Kidney epithelial cell (primary cell): ENCODE data around the gene CCT3. TPM values are rescaled to one million over a fixed set of nuclear protein-coding genes. Genes with fewer than 3 reads are reported as not detected.
"Not testable (repeated sequence)": the region's sequence is repeated elsewhere in the genome, so short reads cannot be mapped to it uniquely, and the experiment has no call there.

Experiments
- DNase-seq: peaks from one replicate; pipeline ENCODE4 v3.0.0-alpha.2; 2010; ENCODE audit warnings: low read depth
- H3K27me3 ChIP-seq: 2 replicates; pipeline ENCODE4 v1.6.0; 2011; ENCODE audit warnings: low read length; ENCODE audit not compliant: control insufficient read depth, insufficient read depth
- H3K36me3 ChIP-seq: 2 replicates; pipeline ENCODE4 v1.5.1; 2011; ENCODE audit warnings: low read length; ENCODE audit not compliant: control insufficient read depth, insufficient read depth
- H3K4me3 ChIP-seq: 2 replicates; pipeline ENCODE4 v1.5.1; 2011; ENCODE audit warnings: low read depth, mild to moderate bottlenecking, control low read depth, low read length
- total RNA-seq: library from RNA; depleted of rRNA; stranded (reverse); fragments of >200 nt; gene quantifications from 2 replicates; pipeline ENCODE4 v1.2.3, GENCODE V29; 2015
- TF ChIP-seq, protein P1 (sequence below): IDR thresholded peaks from 2 replicates; pipeline ENCODE4 v1.5.1; 2011; ENCODE audit warnings: mild to moderate bottlenecking, moderate library complexity, low read length, control low read depth, inconsistent platforms; ENCODE audit not compliant: insufficient read depth, poor library complexity, severe bottlenecking

CCT3 gene
- total RNA-seq, 1 donor from 2014 or later = 303 TPM

DNA sequence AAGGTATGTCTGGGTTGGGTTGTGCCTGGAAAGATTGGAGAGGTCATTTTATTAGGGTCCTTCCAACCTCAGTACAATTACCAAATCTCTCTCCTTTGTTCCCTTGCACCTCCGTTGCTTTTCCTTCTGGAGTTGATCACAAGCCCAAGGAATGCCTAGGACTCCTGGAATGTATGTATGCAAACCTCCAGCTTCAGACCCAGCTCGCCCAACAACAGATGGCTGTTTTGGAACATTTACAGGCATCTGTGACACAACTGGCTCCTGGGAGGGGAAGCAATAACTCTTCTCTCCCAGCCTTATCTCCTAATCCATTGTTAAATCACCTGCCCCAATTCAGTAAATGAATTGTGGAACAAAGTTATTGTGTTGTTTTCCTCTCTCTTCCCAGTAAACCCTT is 8.5 kb upstream of the CCT3 start:
- DNase-seq = no peak
- Histone ChIP-seq H3K4me3 (no peak overlapping the region), H3K27me3 (peaks cover 3% of the 10 kb centered on the region), H3K36me3 (no peaks in the 10 kb centered on the region)
- TF ChIP-seq, protein P1, sequence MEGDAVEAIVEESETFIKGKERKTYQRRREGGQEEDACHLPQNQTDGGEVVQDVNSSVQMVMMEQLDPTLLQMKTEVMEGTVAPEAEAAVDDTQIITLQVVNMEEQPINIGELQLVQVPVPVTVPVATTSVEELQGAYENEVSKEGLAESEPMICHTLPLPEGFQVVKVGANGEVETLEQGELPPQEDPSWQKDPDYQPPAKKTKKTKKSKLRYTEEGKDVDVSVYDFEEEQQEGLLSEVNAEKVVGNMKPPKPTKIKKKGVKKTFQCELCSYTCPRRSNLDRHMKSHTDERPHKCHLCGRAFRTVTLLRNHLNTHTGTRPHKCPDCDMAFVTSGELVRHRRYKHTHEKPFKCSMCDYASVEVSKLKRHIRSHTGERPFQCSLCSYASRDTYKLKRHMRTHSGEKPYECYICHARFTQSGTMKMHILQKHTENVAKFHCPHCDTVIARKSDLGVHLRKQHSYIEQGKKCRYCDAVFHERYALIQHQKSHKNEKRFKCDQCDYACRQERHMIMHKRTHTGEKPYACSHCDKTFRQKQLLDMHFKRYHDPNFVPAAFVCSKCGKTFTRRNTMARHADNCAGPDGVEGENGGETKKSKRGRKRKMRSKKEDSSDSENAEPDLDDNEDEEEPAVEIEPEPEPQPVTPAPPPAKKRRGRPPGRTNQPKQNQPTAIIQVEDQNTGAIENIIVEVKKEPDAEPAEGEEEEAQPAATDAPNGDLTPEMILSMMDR = no peak

DNA sequence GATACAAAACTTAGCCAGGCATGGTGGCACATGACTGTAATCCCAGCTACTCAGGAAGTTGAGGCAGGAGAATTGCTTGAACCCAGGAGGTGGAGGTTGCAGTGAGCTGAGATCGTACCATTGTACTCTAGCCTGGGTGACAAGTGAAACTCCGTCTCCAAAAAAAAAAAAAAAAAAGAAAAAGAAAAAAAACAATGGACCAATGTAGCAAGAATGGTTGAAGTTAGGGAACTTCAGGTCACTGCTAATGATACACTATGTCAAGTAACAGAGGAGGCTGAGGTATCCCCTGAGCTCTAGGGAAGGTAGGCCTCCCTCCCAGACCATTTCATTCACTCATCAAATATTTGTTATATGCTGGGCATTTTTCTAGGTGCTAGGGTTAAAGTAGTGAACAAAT is 7.9 kb upstream of the CCT3 start:
- not testable (repeated sequence) for DNase-seq, H3K27me3 ChIP-seq, H3K4me3 ChIP-seq, H3K36me3 ChIP-seq

DNA sequence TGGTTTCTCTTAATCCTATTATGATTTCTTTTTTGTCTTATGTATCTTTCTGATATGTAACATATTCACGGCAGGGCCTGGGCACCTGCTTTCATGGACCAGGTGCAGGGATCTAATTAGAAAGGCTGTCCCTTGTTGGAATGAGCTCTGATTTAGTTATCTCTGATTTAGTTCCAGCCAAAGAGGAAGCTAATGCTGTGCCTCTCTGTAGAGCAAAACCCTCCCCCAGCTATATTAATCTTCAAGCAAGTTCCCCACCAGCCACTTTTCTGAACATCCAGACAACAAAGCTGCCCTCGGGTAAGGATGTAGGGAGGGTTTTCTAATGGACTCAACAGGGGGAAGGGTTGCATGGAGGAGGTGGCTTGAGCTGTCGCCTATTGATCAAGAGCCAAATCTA is 6.3 kb upstream of the CCT3 start:
- DNase-seq = no peak
- Histone ChIP-seq H3K36me3 (no peaks in the 10 kb centered on the region), H3K4me3 (no peak overlapping the region), H3K27me3 (peaks cover 3% of the 10 kb centered on the region)
- TF ChIP-seq, protein P1 = no peak

DNA sequence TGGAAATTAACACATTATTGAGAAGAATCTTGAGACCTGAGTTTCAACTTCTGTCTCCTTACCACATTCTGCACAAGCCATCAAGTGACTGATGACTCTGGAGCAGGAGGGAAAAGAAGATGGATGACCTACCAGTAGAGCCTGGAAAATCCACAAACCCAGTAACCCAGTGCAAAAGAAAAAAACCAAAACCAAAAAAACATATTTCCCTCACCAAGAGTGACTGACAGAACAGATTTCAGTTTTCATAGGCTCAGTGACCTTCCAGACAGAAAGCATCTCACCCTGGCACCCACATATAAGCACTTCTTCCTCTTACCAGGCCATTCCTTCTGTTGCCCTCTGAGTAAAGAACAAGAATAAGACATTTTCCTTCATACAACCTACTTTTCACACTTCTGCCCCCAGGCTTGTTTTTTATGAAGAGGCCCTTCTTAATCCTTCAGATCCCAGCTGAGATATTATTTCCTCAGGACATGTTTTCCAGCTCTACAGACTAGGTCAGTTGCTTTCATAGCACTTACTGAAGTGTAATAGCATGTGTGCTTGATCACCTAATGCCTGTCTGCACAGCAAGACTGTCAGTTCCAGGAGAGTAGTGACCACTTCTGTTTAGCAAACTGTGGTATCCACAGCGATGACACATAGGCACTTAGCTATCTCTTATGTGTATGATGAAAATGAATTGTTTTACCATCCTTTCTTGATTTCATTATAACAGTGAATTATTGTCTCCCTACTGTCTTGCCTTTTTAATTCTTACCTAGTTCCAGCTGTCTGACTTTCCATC is 4.3 kb upstream of the CCT3 start:
- no peaks in the 10 kb centered on the region for H3K36me3 ChIP-seq
- H3K27me3 ChIP-seq = no peaks in the 10 kb centered on the region
- TF ChIP-seq, protein P1 = no peak
- H3K4me3 ChIP-seq = no peak overlapping the region
- no peak for DNase-seq

DNA sequence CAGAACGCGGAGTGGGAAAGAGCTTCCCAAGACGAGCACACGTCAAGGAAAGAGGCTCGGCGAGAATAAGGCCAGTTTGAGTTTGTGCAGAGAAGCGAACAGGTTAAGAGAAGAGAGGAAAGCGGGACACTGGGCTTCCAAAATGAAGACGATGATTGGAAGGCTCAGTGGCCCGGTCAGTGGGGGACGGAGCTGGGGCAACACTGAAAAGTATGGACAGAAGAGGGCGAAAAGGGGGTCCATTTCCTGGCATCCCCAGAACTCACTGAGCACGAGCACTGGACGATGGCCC is 258 bp downstream of the CCT3 start:
- Histone ChIP-seq H3K4me3 (peak overlapping the region; percentile 81), H3K36me3 (no peaks in the 10 kb centered on the region), H3K27me3 (no peaks in the 10 kb centered on the region)
- DNase-seq = no peak
- TF ChIP-seq, protein P1 = no peak

DNA sequence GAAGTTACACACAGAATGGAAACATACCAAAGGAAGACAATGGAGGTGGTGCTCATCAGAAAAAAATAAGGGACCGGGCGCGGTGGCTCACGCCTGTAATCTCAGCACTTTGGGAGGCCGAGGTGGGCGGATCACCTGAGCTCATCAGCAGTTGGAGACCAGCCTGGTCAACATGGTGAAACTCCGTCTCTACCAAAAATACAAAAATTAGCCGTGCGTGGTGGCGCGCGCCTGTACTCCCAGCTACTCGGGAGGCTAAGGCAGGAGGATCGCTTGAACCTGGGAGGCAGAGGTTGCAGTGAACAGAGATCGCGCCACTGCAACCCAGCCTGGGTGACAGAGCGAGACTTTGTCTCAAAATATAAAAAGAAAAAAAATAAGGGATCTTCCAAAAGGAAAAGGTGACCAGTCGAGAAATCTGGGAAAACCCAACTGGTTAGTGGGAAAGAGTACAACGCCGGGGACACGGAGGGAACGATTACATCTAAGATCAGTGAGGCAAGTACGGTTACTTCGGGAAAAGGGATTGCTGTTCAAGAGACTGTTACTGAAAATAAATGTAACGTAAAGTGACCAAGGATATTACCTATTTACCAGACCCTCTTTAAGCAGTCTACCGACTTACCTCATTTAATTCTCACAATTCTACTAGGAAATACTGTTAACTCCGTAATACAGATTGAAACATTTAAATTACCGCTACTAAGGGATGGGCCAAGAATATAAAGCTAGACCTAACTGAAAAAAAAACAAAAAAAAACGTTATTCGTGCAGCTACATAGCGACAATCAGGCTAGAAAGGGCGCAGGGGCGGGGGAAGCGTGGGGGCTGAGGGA is 822 bp downstream of the CCT3 start:
- DNase-seq = no peak
- Histone ChIP-seq H3K4me3 (peak overlapping the region; percentile 81), H3K36me3 (no peaks in the 10 kb centered on the region), H3K27me3 (no peaks in the 10 kb centered on the region)
- TF ChIP-seq, protein P1 = no peak
